NCI-H1048 (cell line): Measurements from ENCODE around the gene RBFOX2.
A peak's percentile ranks its signal among the peaks of the same experiment; 100 is the strongest.

Experiments
- DNase-seq: peaks from one replicate; lab custom pipeline; 2025; lab: John Stamatoyannopoulos, UW

Gene RBFOX2

GRCh38 chr22:35864545-35865165, 164.0 kb downstream of the RBFOX2 start:
- no peak for DNase-seq

DNA sequence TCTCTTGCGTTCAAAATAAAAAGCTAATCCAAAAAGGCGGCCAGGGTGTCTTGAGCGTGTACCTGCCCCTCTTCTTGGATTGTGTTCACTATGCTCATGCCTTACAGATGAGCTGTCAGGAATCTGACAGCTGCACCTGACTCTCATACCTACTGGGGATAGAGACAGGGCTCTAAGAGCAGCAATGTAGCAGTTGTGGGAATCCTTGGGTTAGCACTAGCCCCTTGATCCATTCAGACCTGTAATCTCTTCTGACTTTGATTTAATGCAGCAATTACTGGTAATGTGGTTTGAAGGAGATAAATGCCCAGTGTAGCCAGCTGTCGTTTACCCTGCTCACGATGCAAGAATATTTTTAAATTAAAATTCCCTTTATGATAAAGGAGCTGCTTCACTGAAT, 165.2 kb downstream of the RBFOX2 start:
- DNase-seq = no peak

DNA sequence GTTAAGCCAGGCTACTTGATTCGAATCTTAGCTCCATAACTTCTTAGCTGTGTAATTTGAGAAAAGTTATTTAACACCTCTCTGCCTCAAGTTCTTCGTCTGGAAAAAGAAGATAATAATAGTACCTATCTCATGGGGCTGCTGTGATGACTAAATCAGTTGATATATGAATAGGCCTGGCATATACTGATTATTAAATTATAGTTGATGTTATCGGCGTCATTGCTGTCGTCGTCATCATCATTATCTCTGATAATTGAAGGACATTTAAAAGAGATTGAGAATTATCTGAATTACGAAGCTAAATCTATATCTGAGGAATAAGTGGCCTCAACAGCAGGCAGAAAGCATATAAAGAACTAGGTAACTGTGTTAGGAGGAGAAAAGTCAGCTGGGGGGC, 165.9 kb downstream of the RBFOX2 start:
- DNase-seq = no peak

- no peak for DNase-seq
Observed at GRCh38 chr22:35861451-35861850, 167.2 kb downstream of the RBFOX2 start.

GRCh38 chr22:35860837-35861236, 167.8 kb downstream of the RBFOX2 start:
- no peak for DNase-seq

DNA sequence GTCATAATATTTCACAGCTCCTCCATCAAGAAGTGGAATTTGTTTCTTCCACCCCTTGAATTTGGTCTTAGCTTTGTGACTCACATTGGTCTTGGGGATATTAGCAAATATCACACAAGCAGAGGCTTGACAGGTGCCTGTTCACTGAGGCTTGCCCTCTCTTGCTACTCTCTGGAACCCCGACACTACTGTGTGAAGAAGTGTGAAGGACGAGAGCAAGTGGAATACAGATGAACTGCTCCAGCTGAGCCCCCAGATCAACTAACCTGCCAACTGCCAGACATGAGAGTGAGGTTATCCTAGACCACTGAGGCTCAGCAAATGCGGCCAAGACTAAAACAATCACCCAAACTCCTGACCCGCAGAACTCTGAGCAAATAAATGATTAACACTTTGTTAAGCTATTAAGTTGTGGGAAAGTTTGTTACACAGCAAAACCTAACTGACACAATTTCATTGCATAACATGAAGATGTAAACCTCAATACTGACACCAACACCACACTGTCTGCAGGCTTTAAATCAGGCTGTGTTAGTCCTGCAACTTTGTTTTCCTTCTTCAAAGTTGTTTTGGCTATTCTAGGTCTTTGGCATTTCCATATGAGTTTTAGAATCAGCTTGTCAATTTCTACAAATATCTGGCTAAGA, 168.4 kb downstream of the RBFOX2 start:
- DNase-seq = no peak

DNA sequence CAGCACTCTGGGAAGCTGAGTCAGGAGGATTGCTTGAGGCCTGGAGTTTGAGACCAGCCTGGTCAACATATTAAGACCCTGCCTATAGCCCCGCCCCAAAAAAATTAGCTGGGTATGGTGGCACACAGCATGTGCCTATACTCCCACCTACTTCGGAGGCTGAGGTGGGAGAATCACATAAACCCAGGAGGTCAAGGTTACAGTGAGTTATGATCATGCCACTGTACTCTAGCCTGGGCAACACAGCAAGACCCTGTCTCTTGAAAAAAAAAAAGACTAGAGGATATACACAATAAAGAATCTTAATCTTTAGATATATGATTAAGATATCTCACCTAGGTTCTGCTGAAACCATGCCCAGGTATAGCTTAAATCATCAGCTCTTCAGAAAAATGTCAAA, 174.3 kb downstream of the RBFOX2 start:
- no peak for DNase-seq

DNA sequence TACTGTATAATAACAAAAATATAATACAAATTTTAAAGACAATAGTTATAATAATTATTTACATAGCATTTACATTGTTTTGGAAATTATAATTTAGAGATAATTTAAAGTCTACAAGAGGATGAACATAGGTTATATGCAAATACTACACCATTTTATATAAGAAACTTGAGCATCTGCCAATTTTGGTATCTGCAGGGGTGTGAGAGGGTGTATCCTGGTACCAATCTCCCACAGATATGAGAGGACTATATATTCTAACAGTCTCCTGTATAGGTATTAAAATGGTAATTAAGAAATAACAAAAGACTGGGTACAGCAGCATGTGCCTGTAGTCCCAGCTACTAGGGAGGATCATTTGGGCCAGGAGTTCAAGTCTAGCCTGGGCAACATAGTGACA, 176.5 kb downstream of the RBFOX2 start:
- no peak for DNase-seq

GRCh38 chr22:35850831-35851230, 177.8 kb downstream of the RBFOX2 start:
- no peak for DNase-seq

DNA sequence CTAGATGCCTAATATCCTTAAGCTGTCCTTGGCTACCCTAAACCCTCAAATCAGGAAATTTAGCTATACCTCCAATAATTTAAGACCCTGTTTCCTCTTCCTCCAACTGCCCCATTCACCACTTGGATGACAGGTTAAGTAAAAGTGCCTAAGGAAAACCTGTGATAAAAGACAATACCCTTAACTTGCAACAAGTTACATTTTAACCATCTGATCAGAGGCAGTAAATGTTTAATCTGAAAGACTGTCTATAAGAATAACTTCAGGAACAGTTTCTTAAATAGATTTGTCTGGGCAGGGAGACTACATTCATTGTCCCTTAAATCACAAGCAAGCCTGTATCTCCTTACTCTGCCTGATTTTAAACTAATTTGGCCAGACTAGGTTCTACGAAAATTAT, 181.8 kb downstream of the RBFOX2 start:
- no peak for DNase-seq

- no peak for DNase-seq
Observed at GRCh38 chr22:35844886-35845285, 183.7 kb downstream of the RBFOX2 start.

DNA sequence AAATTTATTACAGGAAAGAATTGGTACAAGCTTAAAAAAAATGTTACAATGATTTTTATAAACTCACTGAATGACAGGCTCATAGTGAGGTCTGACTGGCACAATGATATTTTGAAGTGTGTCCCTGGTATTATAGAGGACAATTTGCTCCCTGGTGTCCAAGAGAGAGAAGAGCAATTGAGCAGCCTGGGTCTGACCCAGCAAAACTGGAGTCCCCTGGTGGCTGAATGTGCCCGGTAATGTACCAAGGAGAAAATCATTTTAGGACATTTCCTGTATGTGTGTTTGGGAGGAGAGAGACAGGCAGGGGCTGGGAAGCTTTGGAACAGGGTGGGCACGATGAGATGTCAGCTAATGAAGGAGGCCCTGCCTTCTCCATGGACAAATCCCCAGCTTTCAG, 185.7 kb downstream of the RBFOX2 start:
- no peak for DNase-seq

- DNase-seq = no peak
Observed at GRCh38 chr22:35842519-35842913, 186.1 kb downstream of the RBFOX2 start.

- DNase-seq = no peak
Observed at GRCh38 chr22:35841907-35842518, 186.6 kb downstream of the RBFOX2 start.

- DNase-seq = peak; percentile 80
Observed at GRCh38 chr22:35840302-35840739, 188.3 kb downstream of the RBFOX2 start.

DNA sequence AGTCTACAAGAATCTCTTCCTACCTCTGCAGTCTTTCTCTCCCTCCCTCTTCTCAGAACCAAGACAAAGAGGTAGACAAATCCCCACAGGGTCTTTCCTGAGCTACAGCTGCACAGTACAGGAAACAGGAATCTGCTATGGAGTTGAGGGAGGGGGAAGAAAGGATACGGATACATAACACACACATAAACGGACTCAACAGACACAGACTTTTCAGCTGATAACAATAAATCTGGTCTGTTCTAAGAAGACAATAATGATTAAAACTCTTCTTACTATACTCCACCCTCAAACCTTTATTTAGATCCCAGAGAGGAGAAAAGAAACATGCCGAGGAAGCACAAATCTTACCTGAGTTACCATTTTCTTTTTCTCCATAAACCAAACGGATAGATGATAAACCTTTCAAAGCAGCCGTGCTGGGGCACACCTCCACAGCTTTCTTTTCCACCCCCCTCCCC, 188.8 kb downstream of the RBFOX2 start:
- no peak for DNase-seq

GRCh38 chr22:35838855-35839576, 189.6 kb downstream of the RBFOX2 start:
- DNase-seq = no peak

- no peak for DNase-seq
Observed at GRCh38 chr22:35837101-35837727, 191.4 kb downstream of the RBFOX2 start.

GRCh38 chr22:35835998-35836691, 192.5 kb downstream of the RBFOX2 start:
- DNase-seq = no peak

- DNase-seq = no peak
Observed at GRCh38 chr22:35835267-35835997, 193.2 kb downstream of the RBFOX2 start.

DNA sequence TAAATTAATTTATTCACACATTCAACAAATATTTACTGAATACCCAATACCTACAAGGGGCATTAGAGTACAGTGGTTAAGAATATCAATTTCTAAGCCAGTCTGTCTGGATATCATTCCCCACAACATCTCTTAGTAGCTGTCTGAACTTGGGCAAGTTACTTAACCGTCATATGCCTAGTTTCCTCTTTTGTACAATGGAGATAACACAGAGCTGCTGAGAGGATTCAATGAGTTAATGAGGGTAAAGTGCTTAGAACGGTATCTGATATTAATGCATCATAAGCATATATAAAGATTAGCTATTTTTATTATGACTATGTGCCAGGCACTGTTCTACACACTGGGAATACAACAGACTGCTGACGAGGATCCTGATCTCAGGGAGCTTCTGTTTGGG, 194.6 kb downstream of the RBFOX2 start:
- DNase-seq = no peak
